ENCODE data around the gene EGLN1. TPM values are rescaled to one million over a fixed set of nuclear protein-coding genes. Genes with fewer than 3 reads are reported as not detected.

EGLN1 gene
- total and polyA plus RNA-seq, 10 of the 15 experiments (the other 5 are each of a cell fraction or from before 2014, with no cell fraction given), result 2.4 to 46.6 (median 8.7) TPM

- TF ChIP-seq BCL3 (IDR thresholded peaks at IDR 0.05; ENCODE audit: borderline replicate concordance, insufficient read depth, low read depth, low read length, poor library complexity, severe bottlenecking) (no peak), BACH1 (IDR thresholded peaks at IDR 0.05; ENCODE audit: borderline replicate concordance) (no peak), CREM (IDR thresholded peaks at IDR 0.05; ENCODE audit: low read depth) (no peak)
Observed at GRCh38 chr1:231419147-231419546, 2.9 kb downstream of the EGLN1 start (continued).

- intact Hi-C loops (cut with micrococcal nuclease; ENCODE audit: unreplicated experiment), result loop anchor here (5.0 kb wide), 2 partner anchors 61 to 174 kb away; no protein-coding TSS in a partner anchor
- H3K4me3 ChIP-seq, result peak overlapping the region; percentile 92
- ChIA-PET SMC1A (ENCODE audit: uncharacterized antibody, unreplicated experiment) (interaction anchor here (0.9 to 3.0 kb wide), 11 partner anchors 9 to 185 kb away, joined by 3 to 10 read pairs (median 4); partner anchors contain the start of genes EXOC8 and SPRTN), RAD21 (ENCODE audit: unreplicated experiment) (interaction anchor here (0.8 to 3.1 kb wide), 6 partner anchors 11 to 139 kb away, joined by 3 to 13 read pairs (median 4); partner anchors contain the start of genes EXOC8 and SPRTN), POLR2A (interaction anchor here (1.1 to 1.3 kb wide), 2 partner anchors 38 to 47 kb away, joined by 4 to 6 read pairs; no protein-coding TSS in a partner anchor), CTCF (interaction anchor here (1.1 to 1.7 kb wide), 4 partner anchors 19 to 166 kb away, joined by 3 to 5 read pairs (median 4); no protein-coding TSS in a partner anchor)
- H3K9me3 ChIP-seq (replicated peaks; ENCODE audit: control insufficient read depth, insufficient read depth, low read length), result no peaks in the 10 kb centered on the region
- 96% methylated on average over 4 of the region's 4 CpGs for WGBS (ENCODE audit: insufficient coverage, insufficient replicate concordance, low lambda C conversion rate, missing lambda C conversion rate)
- H3K4me1 ChIP-seq (ENCODE audit: control insufficient read depth, insufficient read depth, low read length), result no peaks in the 10 kb centered on the region
- FAIRE-seq (no peak), DNase-seq (ENCODE audit: low read depth, low spot score) (no peak), ATAC-seq (no peak)
- no TSS peak for BruUV-seq (replicated peaks)
- H2AFZ ChIP-seq (ENCODE audit: control insufficient read depth, low read depth, low read length), result no peak overlapping the region
- H3K27me3 ChIP-seq (replicated peaks in 1 of 2; ENCODE audit: control insufficient read depth in 2 of 2, insufficient read depth in 2 of 2, low read length in 1 of 2), result no peaks in the 10 kb centered on the region; a peak in 1 of 4 replicates
- peaks cover 83% of the 10 kb centered on the region for H3K79me2 ChIP-seq (ENCODE audit: control insufficient read depth, insufficient read depth, low read length)
- H4K20me1 ChIP-seq (ENCODE audit: control insufficient read depth, insufficient read depth), result peaks cover 7% of the 10 kb centered on the region; the same call in 1 of the 2 replicates
- H3K27ac ChIP-seq (ENCODE audit: control insufficient read depth, insufficient read depth), result no peak overlapping the region
- H3K9ac ChIP-seq (ENCODE audit: control insufficient read depth, insufficient read depth, low read length), result no peak overlapping the region
- in situ Hi-C loops (cut with MboI), result loop anchor here (5.0 kb wide), 1 partner anchor 109 kb away; the partner anchor contains the start of gene TSNAX
- peaks cover 0 to 7% of the 10 kb centered on the region in 2 experiments; a peak in 1 of 4 replicates for H3K36me3 ChIP-seq (ENCODE audit: control insufficient read depth in 2 of 2, insufficient read depth in 2 of 2, low read length in 1 of 2)
- peak overlapping the region; percentile 78 for H3K4me2 ChIP-seq (ENCODE audit: control insufficient read depth, insufficient read depth)
- TF ChIP-seq SREBF1 (IDR thresholded peaks at IDR 0.05; ENCODE audit: low read length) (no peak), CEBPB (IDR thresholded peaks at IDR 0.05; ENCODE audit: borderline replicate concordance in 1 of 2, low read depth in 2 of 2, low read length in 2 of 2) (no peak), ZBED1 (IDR thresholded peaks at IDR 0.05; ENCODE audit: borderline replicate concordance) (no peak), BCLAF1 (IDR thresholded peaks at IDR 0.05) (no peak), BMI1 (IDR thresholded peaks at IDR 0.05; ENCODE audit: borderline replicate concordance) (no peak), RAD21 (IDR thresholded peaks at IDR 0.05; ENCODE audit: insufficient read depth, low read depth, low read length) (no peak), FOXK2 (IDR thresholded peaks at IDR 0.05) (no peak), ZNF217 (IDR thresholded peaks at IDR 0.05) (no peak), NR2C2 (IDR thresholded peaks at IDR 0.05; ENCODE audit: borderline replicate concordance, control insufficient read depth, insufficient read length, low read depth) (no peak), POU2F2 (IDR thresholded peaks at IDR 0.05; ENCODE audit: borderline replicate concordance, low read depth, low read length) (no peak), USF2 (IDR thresholded peaks at IDR 0.05; ENCODE audit: borderline replicate concordance, low read depth, low read length) (no peak), KDM1A (IDR thresholded peaks at IDR 0.05; ENCODE audit: borderline replicate concordance) (no peak)
Observed at GRCh38 chr1:231418741-231419107, 3.4 kb downstream of the EGLN1 start.

All from GM12878 (cell line).